HEK293 (cell line): ENCODE data around the gene EVL.

ENCODE experiments used
- CTCF ChIA-PET: fragments of 350-600 bp; formaldehyde crosslinking; extraction: SDS; loops from one replicate; lab custom pipeline; 2021; ENCODE audit warnings: antibody characterized with exemption; lab: Yijun Ruan, JAX
- POLR2A ChIA-PET: fragments of 300-600 bp; formaldehyde crosslinking; extraction: SDS; loops from one replicate; lab custom pipeline; 2020; ENCODE audit warnings: antibody characterized with exemption, inconsistent platforms; lab: Yijun Ruan, JAX
- H3K27ac ChIP-seq: fragments of 200-500 bp; sonication (Bioruptor generic); 2 replicates; pipeline ENCODE4 v1.5.1; 2014; ENCODE audit warnings: low read depth, low read length, control low read depth, inconsistent platforms; ENCODE audit errors: extremely low read depth
- H3K36me3 ChIP-seq, 2 experiments: fragments of 200-500 bp in 1 of 2; sonication (Bioruptor generic) in 1 of 2; 1 replicate in 1 of 2; 2 replicates in 1 of 2; pipeline ENCODE4 v1.5.1; 2014 to 2017; ENCODE audit warnings: inconsistent platforms in 2 of 2, low read length in 2 of 2; ENCODE audit not compliant: control insufficient read depth in 2 of 2, insufficient read depth in 1 of 2
- H3K4me1 ChIP-seq: fragments of 200-500 bp; sonication (Bioruptor generic); 2 replicates; pipeline ENCODE4 v1.5.1; 2014; ENCODE audit warnings: mild to moderate bottlenecking, low read length, inconsistent platforms; ENCODE audit not compliant: control insufficient read depth, insufficient read depth
- H3K4me3 ChIP-seq: 2 replicates; pipeline ENCODE4 v1.5.1; 2011; ENCODE audit warnings: low read depth, mild to moderate bottlenecking, control low read depth, low read length, moderate library complexity
- H3K9me3 ChIP-seq: fragments of 200-500 bp; sonication (Bioruptor generic); 2 replicates; pipeline ENCODE4 v1.5.1; 2014; ENCODE audit warnings: low read depth, low read length, inconsistent platforms; ENCODE audit not compliant: control insufficient read depth, insufficient read depth
- GLI2 ChIP-seq: fragments of 450-650 bp; formaldehyde crosslinking; IDR thresholded peaks from 2 replicates; pipeline ENCODE4; 2017; ENCODE audit warnings: missing biosample characterization, missing genetic modification characterization, low read depth, borderline replicate concordance
- HOXC10 ChIP-seq: sonication (generic); formaldehyde crosslinking; IDR thresholded peaks from 2 replicates; pipeline ENCODE4 v1.8.1; 2023; ENCODE audit warnings: mild to moderate bottlenecking, missing genetic modification reagents
- RBAK ChIP-seq: fragments of 450-650 bp; formaldehyde crosslinking; IDR thresholded peaks from 2 replicates; pipeline ENCODE4 v1.5.1; 2016; ENCODE audit warnings: missing biosample characterization, missing genetic modification characterization
- REPIN1 ChIP-seq: fragments of 450-650 bp; formaldehyde crosslinking; IDR thresholded peaks from 2 replicates; pipeline ENCODE4 v1.5.1; 2017; ENCODE audit warnings: missing biosample characterization, missing genetic modification characterization, low read depth
- SETDB1 ChIP-seq: IDR thresholded peaks from one replicate; pipeline ENCODE4 v1.6.1; 2017; ENCODE audit warnings: mild to moderate bottlenecking, low read length, moderate library complexity, mixed read lengths; ENCODE audit not compliant: insufficient read length
- TSHZ1 ChIP-seq: fragments of 450-650 bp; formaldehyde crosslinking; IDR thresholded peaks from 2 replicates; pipeline ENCODE4 v1.5.1; 2016; ENCODE audit warnings: missing biosample characterization, missing genetic modification characterization, borderline replicate concordance
- YY1 ChIP-seq: fragments of 450-650 bp; formaldehyde crosslinking; IDR thresholded peaks from 2 replicates; pipeline ENCODE4 v1.5.1; 2018; ENCODE audit warnings: missing biosample characterization, missing genetic modification characterization
- ZBTB49 ChIP-seq: fragments of 450-650 bp; formaldehyde crosslinking; IDR thresholded peaks from 2 replicates; pipeline ENCODE4 v1.5.1; 2016; ENCODE audit warnings: missing biosample characterization, missing genetic modification characterization, low read depth
- ZEB2 ChIP-seq: fragments of 450-650 bp; formaldehyde crosslinking; IDR thresholded peaks from 2 replicates; pipeline ENCODE4 v1.5.1; 2016; ENCODE audit warnings: missing biosample characterization, missing genetic modification characterization
- ZFP37 ChIP-seq: fragments of 450-650 bp; formaldehyde crosslinking; IDR thresholded peaks from 2 replicates; pipeline ENCODE4 v1.5.1; 2016; ENCODE audit warnings: missing biosample characterization, missing genetic modification characterization
- ZNF10 ChIP-seq: fragments of 450-650 bp; formaldehyde crosslinking; IDR thresholded peaks from 2 replicates; pipeline ENCODE4 v1.5.1; 2017; ENCODE audit warnings: missing biosample characterization, missing genetic modification characterization
- ZNF214 ChIP-seq: fragments of 450-650 bp; formaldehyde crosslinking; IDR thresholded peaks from 2 replicates; pipeline ENCODE4 v1.5.1; 2017; ENCODE audit warnings: missing biosample characterization, mild to moderate bottlenecking, missing genetic modification characterization, borderline replicate concordance
- ZNF24 ChIP-seq: fragments of 450-650 bp; formaldehyde crosslinking; IDR thresholded peaks from 2 replicates; pipeline ENCODE4 v1.5.1; 2016; ENCODE audit warnings: missing biosample characterization, missing genetic modification characterization
- ZNF248 ChIP-seq: fragments of 450-650 bp; formaldehyde crosslinking; IDR thresholded peaks from 2 replicates; pipeline ENCODE4 v1.5.1; 2017; ENCODE audit warnings: missing biosample characterization, missing genetic modification characterization
- ZNF274 ChIP-seq, 2 experiments: fragments of 200-500 bp in 1 of 2; fragments of 450-650 bp in 1 of 2; sonication (Bioruptor generic) in 1 of 2; formaldehyde crosslinking in 1 of 2; IDR thresholded peaks; 2 replicates each; pipeline versions ENCODE4 v1.5.1 to v1.6.1; 2014 to 2016; ENCODE audit warnings: borderline replicate concordance in 1 of 2, inconsistent platforms in 1 of 2, low read length in 1 of 2, missing biosample characterization in 1 of 2, missing genetic modification characterization in 1 of 2
- ZNF433 ChIP-seq: fragments of 450-650 bp; formaldehyde crosslinking; IDR thresholded peaks from 2 replicates; pipeline ENCODE4 v1.5.1; 2016; ENCODE audit warnings: missing biosample characterization, missing genetic modification characterization, low read depth
- ZNF488 ChIP-seq: fragments of 450-650 bp; formaldehyde crosslinking; IDR thresholded peaks from 2 replicates; pipeline ENCODE4 v1.5.1; 2016; ENCODE audit warnings: missing biosample characterization, missing genetic modification characterization
- ZNF555 ChIP-seq: fragments of 450-650 bp; formaldehyde crosslinking; conservative IDR thresholded peaks from 2 replicates; pipeline ENCODE4 v1.5.1; 2017; ENCODE audit warnings: missing biosample characterization, mild to moderate bottlenecking, missing genetic modification characterization, inconsistent platforms
- ZNF560 ChIP-seq: fragments of 450-650 bp; formaldehyde crosslinking; IDR thresholded peaks from 2 replicates; pipeline ENCODE4 v1.5.1; 2017; ENCODE audit warnings: missing biosample characterization, missing genetic modification characterization, borderline replicate concordance
- ZNF707 ChIP-seq: fragments of 450-650 bp; formaldehyde crosslinking; IDR thresholded peaks from 2 replicates; pipeline ENCODE4 v1.5.1; 2016; ENCODE audit warnings: missing biosample characterization, missing genetic modification characterization

The EVL gene

GRCh38 chr14:100187247-100187833 lies 122.1 kb downstream of the EVL start:
- TF ChIP-seq SETDB1, result no peak
- no peak for TF ChIP-seq ZNF488
- no peak for TF ChIP-seq HOXC10 (CRISPR knock-in tag)
- TF ChIP-seq ZFP37, result no peak
- no peak for TF ChIP-seq ZNF433 (tag by site-specific recombination)
- no peak for TF ChIP-seq ZEB2 (tag by site-specific recombination)
- TF ChIP-seq RBAK (tag by site-specific recombination), result no peak
- TF ChIP-seq TSHZ1 (tag by site-specific recombination), result no peak
- TF ChIP-seq ZNF274 (IDR thresholded peaks at IDR 0.05; ENCODE audit: low read length), result no peak
- TF ChIP-seq ZNF274 (tag by site-specific recombination; IDR thresholded peaks at IDR 0.05; ENCODE audit: borderline replicate concordance), result no peak
- no peak for TF ChIP-seq GLI2 (tag by site-specific recombination)
- TF ChIP-seq ZNF24 (tag by site-specific recombination), result no peak
- no peak for TF ChIP-seq REPIN1
- no peak for TF ChIP-seq ZNF707 (tag by site-specific recombination)
- TF ChIP-seq ZNF10 (tag by site-specific recombination), result no peak
- TF ChIP-seq ZNF560 (tag by site-specific recombination), result no peak
- no peak for TF ChIP-seq ZBTB49 (tag by site-specific recombination)
- TF ChIP-seq YY1, result no peak
- no peak for TF ChIP-seq ZNF555 (tag by site-specific recombination)
- TF ChIP-seq ZNF248, result no peak
- no peak for TF ChIP-seq ZNF214 (tag by site-specific recombination)
- no peak overlapping the region for H3K27ac ChIP-seq
- H3K4me3 ChIP-seq, result no peak overlapping the region
- H3K4me1 ChIP-seq, result peaks cover 2% of the 10 kb centered on the region
- no peaks in the 10 kb centered on the region for H3K9me3 ChIP-seq
- POLR2A ChIA-PET, result no interaction called here
- H3K36me3 ChIP-seq, result no peaks in the 10 kb centered on the region
- CTCF ChIA-PET, result no interaction called here
